DOHH2 (cell line): ENCODE measurements around the gene FAM78B.

Source experiments
- H3F3A ChIP-seq: fragments of 200-600 bp; sonication (generic), shearing (Covaris generic); 2 replicates; pipeline ENCODE4 v1.6.0; 2016; ENCODE audit warnings: antibody characterized with exemption, mild to moderate bottlenecking; ENCODE audit not compliant: control insufficient read depth, insufficient read depth
- H3K27ac ChIP-seq: fragments of 200-600 bp; sonication (generic); 2 replicates; pipeline ENCODE4 v1.5.1; 2014; ENCODE audit warnings: low read depth, mild to moderate bottlenecking, low read length, moderate library complexity
- H3K27me3 ChIP-seq: fragments of 200-600 bp; sonication (generic); 2 replicates; pipeline ENCODE4 v1.6.1; 2014; ENCODE audit warnings: mild to moderate bottlenecking, low read length, mixed read lengths; ENCODE audit not compliant: control insufficient read depth
- H3K36me3 ChIP-seq: fragments of 200-600 bp; sonication (generic); 2 replicates; pipeline ENCODE4 v1.6.1; 2014; ENCODE audit warnings: mild to moderate bottlenecking, low read length, moderate library complexity, mixed read lengths; ENCODE audit not compliant: control insufficient read depth
- H3K4me1 ChIP-seq: fragments of 200-600 bp; sonication (generic); 2 replicates; pipeline ENCODE4 v1.6.1; 2014; ENCODE audit warnings: mild to moderate bottlenecking, low read length, mixed read lengths; ENCODE audit not compliant: control insufficient read depth
- H3K4me2 ChIP-seq: fragments of 200-600 bp; sonication (generic); 2 replicates; pipeline ENCODE4 v1.6.0; 2014; ENCODE audit warnings: mild to moderate bottlenecking, low read length, moderate library complexity
- H3K4me3 ChIP-seq: fragments of 200-600 bp; sonication (generic); 2 replicates; pipeline ENCODE4 v1.5.1; 2014; ENCODE audit warnings: mild to moderate bottlenecking, low read length, mixed read lengths
- H3K79me2 ChIP-seq: fragments of 200-600 bp; sonication (generic); 2 replicates; pipeline ENCODE4 v1.6.1; 2014; ENCODE audit warnings: mild to moderate bottlenecking, low read length, mixed read lengths; ENCODE audit not compliant: control insufficient read depth
- H3K9me2 ChIP-seq: fragments of 200-600 bp; sonication (generic); replicated peaks from 2 replicates; pipeline ENCODE4 v1.6.1; 2014; ENCODE audit warnings: mild to moderate bottlenecking, low read length, mixed read lengths; ENCODE audit not compliant: control insufficient read depth
- H3K9me3 ChIP-seq: fragments of 200-600 bp; sonication (generic); 2 replicates; pipeline ENCODE4 v1.6.1; 2014; ENCODE audit warnings: antibody characterized with exemption, low read length, mixed read lengths; ENCODE audit not compliant: control insufficient read depth, insufficient read depth
- H4K20me1 ChIP-seq: fragments of 200-600 bp; sonication (generic); 2 replicates; pipeline ENCODE4 v1.6.0; 2014; ENCODE audit warnings: low read depth, mild to moderate bottlenecking, antibody characterized with exemption, low read length, moderate library complexity; ENCODE audit not compliant: control insufficient read depth, insufficient read depth
- CTCF ChIP-seq: fragments of 200-600 bp; sonication (generic); IDR thresholded peaks from one replicate; pipeline ENCODE4 v1.5.1; 2014; ENCODE audit warnings: antibody characterized with exemption, mild to moderate bottlenecking, low read depth, low read length; ENCODE audit not compliant: poor library complexity, severe bottlenecking
- EZH2phosphoT487 ChIP-seq: fragments of 200-600 bp; sonication (generic); IDR thresholded peaks from 2 replicates; pipeline ENCODE4 v1.6.1; 2017; ENCODE audit warnings: borderline replicate concordance, mild to moderate bottlenecking, antibody characterized with exemption, low read length, moderate library complexity, mixed read lengths

Gene FAM78B

GRCh38 chr1:166133857-166134256, 32.9 kb downstream of the FAM78B start:
- Histone ChIP-seq H3K79me2 (no peaks in the 10 kb centered on the region), H3K9me3 (no peaks in the 10 kb centered on the region), H3K4me1 (no peaks in the 10 kb centered on the region), H3K9me2 (no peaks in the 10 kb centered on the region), H3K36me3 (no peaks in the 10 kb centered on the region), H3K4me3 (no peak overlapping the region), H4K20me1 (no peaks in the 10 kb centered on the region), H3K27ac (no peak overlapping the region), H3F3A (no peaks in the 10 kb centered on the region), H3K4me2 (no peak overlapping the region), H3K27me3 (peaks cover 3% of the 10 kb centered on the region; the same call in 1 of the 2 replicates)
- TF ChIP-seq EZH2phosphoT487 (no peak), CTCF (no peak)

GRCh38 chr1:166133276-166133841, 33.4 kb downstream of the FAM78B start:
- TF ChIP-seq EZH2phosphoT487, result no peak
- peak; percentile 50 for TF ChIP-seq CTCF
- Histone ChIP-seq H3F3A (no peaks in the 10 kb centered on the region), H3K27ac (no peak overlapping the region)

GRCh38 chr1:166132496-166132895, 34.3 kb downstream of the FAM78B start:
- no peaks in the 10 kb centered on the region for H3F3A ChIP-seq
- H3K9me2 ChIP-seq, result no peaks in the 10 kb centered on the region
- H3K4me1 ChIP-seq, result no peaks in the 10 kb centered on the region
- no peaks in the 10 kb centered on the region for H3K9me3 ChIP-seq
- H3K4me3 ChIP-seq, result no peak overlapping the region
- H3K27me3 ChIP-seq, result peaks cover 3% of the 10 kb centered on the region; the same call in 1 of the 2 replicates
- no peak overlapping the region for H3K27ac ChIP-seq
- H3K36me3 ChIP-seq, result no peaks in the 10 kb centered on the region
- H3K79me2 ChIP-seq, result no peaks in the 10 kb centered on the region
- no peaks in the 10 kb centered on the region for H4K20me1 ChIP-seq
- H3K4me2 ChIP-seq, result no peak overlapping the region
- TF ChIP-seq EZH2phosphoT487 (no peak), CTCF (no peak)

More at GRCh38 chr1:166133276-166133841, 33.4 kb downstream of the FAM78B start:
- no peak overlapping the region for H3K4me3 ChIP-seq
- no peak overlapping the region for H3K4me2 ChIP-seq
- H3K9me2 ChIP-seq, result no peaks in the 10 kb centered on the region
- no peaks in the 10 kb centered on the region for H4K20me1 ChIP-seq
- H3K9me3 ChIP-seq, result no peaks in the 10 kb centered on the region
- H3K4me1 ChIP-seq, result no peaks in the 10 kb centered on the region
- no peaks in the 10 kb centered on the region for H3K79me2 ChIP-seq
- H3K27me3 ChIP-seq, result peaks cover 3% of the 10 kb centered on the region; the same call in 1 of the 2 replicates
- no peaks in the 10 kb centered on the region for H3K36me3 ChIP-seq
